ENCODE data around the gene TM9SF2.

Gene TM9SF2

DNA sequence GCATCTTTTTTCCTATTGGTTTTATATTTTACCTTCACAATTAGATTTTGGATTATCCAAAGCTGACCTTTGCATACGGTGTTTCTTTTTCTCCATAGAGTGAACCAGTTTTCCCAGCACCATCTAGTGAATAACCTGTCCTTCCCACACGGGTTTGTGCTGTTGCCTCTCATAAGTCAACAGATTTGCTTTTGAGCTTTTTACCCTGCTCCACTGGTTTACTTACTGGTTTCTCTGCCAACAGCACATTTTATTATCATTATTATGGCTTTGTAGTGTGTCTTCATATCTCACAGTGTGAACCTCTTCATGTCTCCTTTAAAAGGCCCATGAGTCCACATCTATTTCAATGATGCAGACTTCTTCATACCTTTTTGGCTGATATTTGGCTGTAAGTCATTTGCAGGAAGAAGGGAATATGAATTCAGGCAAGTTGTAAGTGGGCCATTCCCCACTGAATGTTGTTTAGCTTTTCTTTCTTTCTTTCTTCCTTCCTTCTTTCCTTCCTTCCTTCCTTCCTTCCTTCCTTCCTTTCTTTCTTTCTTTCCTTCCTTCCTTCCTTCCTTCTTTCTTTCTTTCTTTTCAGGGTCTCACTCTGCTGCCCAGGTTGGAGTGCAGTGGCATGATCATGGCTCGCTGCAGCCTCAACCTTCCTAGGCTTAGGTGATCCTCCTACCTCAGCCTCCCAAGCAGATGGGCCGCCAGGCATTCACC, 86.8 kb downstream of the TM9SF2 start:
- DNase-seq (ENCODE audit: extremely low read depth, low read depth), result no peak
- TF ChIP-seq, protein P1, sequence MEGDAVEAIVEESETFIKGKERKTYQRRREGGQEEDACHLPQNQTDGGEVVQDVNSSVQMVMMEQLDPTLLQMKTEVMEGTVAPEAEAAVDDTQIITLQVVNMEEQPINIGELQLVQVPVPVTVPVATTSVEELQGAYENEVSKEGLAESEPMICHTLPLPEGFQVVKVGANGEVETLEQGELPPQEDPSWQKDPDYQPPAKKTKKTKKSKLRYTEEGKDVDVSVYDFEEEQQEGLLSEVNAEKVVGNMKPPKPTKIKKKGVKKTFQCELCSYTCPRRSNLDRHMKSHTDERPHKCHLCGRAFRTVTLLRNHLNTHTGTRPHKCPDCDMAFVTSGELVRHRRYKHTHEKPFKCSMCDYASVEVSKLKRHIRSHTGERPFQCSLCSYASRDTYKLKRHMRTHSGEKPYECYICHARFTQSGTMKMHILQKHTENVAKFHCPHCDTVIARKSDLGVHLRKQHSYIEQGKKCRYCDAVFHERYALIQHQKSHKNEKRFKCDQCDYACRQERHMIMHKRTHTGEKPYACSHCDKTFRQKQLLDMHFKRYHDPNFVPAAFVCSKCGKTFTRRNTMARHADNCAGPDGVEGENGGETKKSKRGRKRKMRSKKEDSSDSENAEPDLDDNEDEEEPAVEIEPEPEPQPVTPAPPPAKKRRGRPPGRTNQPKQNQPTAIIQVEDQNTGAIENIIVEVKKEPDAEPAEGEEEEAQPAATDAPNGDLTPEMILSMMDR (IDR thresholded peaks at IDR 0.05; ENCODE audit: low read depth, low read length, missing control alignments), result no peak

DNA sequence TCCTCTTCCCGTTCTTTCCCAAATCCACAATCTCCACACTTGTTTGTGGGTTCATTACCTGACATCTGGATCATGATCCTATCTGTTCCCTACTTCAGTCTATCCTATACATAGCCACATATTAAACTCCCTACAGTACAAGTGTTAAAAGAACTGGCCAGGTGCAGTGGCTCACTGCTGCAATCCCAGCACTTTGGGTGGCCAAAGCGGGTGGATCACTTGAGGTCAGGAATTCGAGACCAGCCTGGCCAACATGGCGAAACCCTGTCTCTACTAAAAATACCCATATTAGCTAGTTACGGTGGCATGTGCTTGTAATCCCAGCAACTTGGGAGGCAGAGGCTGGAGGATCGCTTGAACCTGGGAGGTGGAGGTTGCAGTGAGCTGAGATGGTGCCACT, 88.3 kb downstream of the TM9SF2 start:
- no peak for DNase-seq (ENCODE audit: extremely low read depth, low read depth)
- H3K4me3 ChIP-seq (replicated peaks; ENCODE audit: low read depth, low read length), result no peak overlapping the region
- TF ChIP-seq, protein P1 (IDR thresholded peaks at IDR 0.05; ENCODE audit: low read depth, low read length, missing control alignments), result no peak

More for the DNA sequence above, 86.8 kb downstream of the TM9SF2 start:
- H3K4me3 ChIP-seq (replicated peaks; ENCODE audit: low read depth, low read length), result no peak overlapping the region

DNA sequence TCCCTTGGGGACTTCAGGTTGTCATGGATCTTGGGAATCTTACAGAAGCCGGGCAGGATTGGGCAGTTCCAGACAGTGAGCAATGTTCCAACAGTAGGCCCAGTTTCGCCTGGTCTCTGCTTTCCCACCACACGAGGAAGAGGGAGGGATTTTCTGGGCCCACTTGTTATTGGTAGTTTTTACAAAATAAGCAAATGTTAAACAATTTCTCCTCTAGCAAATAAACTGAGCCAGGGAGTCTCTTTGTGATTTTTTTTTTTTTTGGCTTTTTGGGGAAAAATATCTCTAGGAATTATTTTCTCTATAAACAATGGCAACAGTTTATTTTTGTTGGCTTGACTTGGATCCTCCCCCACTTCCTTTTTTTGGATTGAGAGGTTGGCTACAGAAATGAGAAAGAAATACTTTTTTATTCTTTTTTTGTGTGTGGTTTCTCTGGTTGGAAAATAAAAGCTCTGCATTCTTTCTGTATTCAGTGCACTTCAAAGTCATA, 89.3 kb downstream of the TM9SF2 start:
- TF ChIP-seq, protein P1 (IDR thresholded peaks at IDR 0.05; ENCODE audit: low read depth, low read length, missing control alignments), result no peak
- DNase-seq (ENCODE audit: extremely low read depth, low read depth), result no peak
- no peak overlapping the region for H3K4me3 ChIP-seq (replicated peaks; ENCODE audit: low read depth, low read length)

DNA sequence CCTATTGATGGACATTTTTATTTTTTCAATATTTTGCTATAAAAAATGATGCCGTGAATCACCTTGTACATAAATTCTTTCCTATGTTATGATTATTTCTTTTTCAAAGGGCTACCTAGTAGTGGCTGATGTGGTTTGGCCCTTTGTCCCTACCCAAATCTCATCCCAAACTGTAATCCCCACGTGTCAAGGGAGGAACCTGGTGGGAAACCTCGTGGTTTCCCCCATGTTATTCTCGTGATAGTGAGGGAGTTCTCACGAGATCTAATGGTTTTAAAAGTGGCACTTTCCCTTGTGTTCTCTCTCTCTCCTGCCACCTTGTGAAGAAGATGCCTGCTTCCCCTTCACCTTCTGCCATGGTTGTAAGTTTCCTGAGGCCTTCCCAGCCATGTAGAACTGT, 94.9 kb downstream of the TM9SF2 start:
- no peak for DNase-seq (ENCODE audit: extremely low read depth, low read depth)
- no peak overlapping the region for H3K4me3 ChIP-seq (replicated peaks; ENCODE audit: low read depth, low read length)
- TF ChIP-seq, protein P1 (IDR thresholded peaks at IDR 0.05; ENCODE audit: low read depth, low read length, missing control alignments), result no peak

DNA sequence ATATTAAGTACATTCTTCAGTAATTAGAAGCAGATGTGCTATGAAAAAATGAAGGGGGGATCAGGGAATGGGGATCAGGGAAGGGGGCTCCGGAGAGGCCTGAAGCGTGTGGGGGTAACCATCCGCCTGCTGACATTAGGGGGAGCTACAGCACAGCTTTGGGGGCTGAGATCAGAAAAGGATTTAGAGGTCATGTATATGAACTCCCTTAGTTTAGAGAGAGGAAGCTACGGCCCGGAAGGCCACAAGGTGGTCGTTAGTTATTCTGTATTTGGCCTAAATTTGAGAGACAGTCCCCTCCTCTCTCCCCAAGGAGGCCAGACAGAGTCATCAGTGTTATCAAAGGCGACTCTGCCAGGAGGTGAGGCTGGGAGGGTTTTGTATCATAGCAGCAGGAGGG, 99.0 kb downstream of the TM9SF2 start:
- DNase-seq (ENCODE audit: extremely low read depth, low read depth), result no peak
- TF ChIP-seq, protein P1 (IDR thresholded peaks at IDR 0.05; ENCODE audit: low read depth, low read length, missing control alignments), result peak; percentile 41
- no peak overlapping the region for H3K4me3 ChIP-seq (replicated peaks; ENCODE audit: low read depth, low read length)

DNA sequence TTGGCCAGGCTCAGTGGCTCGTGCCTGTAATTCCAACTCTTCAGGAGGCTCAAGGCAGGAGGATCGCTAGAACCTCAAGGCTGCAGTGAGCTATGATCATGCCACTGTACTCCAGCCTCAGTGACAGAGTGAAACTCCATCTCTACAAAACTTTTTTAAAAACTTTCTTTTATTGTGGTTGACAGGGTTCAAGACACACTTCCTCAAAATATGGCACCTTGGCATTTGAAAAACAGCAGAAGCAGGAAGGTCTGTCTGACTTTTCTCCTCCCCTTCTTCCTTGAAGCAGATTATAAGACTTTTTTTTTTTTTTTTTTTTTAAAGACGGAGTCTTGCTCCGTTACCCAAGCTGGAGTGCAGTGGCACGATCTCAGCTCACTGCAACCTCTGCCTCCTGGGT, 100.3 kb downstream of the TM9SF2 start:
- H3K4me3 ChIP-seq (replicated peaks; ENCODE audit: low read depth, low read length), result no peak overlapping the region
- TF ChIP-seq, protein P1 (IDR thresholded peaks at IDR 0.05; ENCODE audit: low read depth, low read length, missing control alignments), result no peak
- DNase-seq (ENCODE audit: extremely low read depth, low read depth), result no peak

All from HFF-Myc (cell line).